HFF-Myc (cell line): ENCODE data around the gene HMGCS2.

Experiments
- DNase-seq: peaks from one replicate; pipeline ENCODE4 v3.0.0-alpha.2; 2011; ENCODE audit warnings: low read depth; ENCODE audit errors: extremely low read depth
- H3K4me3 ChIP-seq: replicated peaks from 2 replicates; pipeline ENCODE4 v1.5.1; 2011; ENCODE audit warnings: low read depth, mild to moderate bottlenecking, control low read depth, low read length
- CTCF ChIP-seq: IDR thresholded peaks from 2 replicates; pipeline ENCODE4 v1.5.1; 2012; ENCODE audit warnings: mild to moderate bottlenecking, low read depth, low read length, control low read depth; ENCODE audit errors: missing control alignments

The HMGCS2 gene

GRCh38 chr1:119764220-119764619 lies 4.5 kb downstream of the HMGCS2 start:
- no peak for DNase-seq
- no peak overlapping the region for H3K4me3 ChIP-seq
- TF ChIP-seq CTCF = no peak

DNA sequence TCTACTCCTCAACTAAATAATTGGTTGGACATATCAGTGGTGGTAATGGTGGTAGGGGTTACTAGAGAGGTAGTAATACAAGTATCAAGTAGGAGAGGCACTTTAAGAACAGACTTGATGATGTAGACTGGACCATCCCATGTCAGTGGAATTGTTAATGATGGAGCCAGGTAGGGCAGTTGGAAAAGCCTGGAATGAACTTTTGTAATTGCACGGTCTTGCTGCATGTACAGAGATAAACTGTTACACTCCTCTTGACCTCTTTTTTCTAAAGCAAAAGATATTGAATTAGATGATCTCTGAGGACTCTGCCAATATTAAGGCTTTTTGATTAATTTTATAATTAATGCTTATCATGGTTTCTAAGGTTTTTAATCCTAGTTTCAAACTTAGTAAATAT lies 5.8 kb downstream of the HMGCS2 start:
- no peak overlapping the region for H3K4me3 ChIP-seq
- no peak for TF ChIP-seq CTCF
- no peak for DNase-seq

DNA sequence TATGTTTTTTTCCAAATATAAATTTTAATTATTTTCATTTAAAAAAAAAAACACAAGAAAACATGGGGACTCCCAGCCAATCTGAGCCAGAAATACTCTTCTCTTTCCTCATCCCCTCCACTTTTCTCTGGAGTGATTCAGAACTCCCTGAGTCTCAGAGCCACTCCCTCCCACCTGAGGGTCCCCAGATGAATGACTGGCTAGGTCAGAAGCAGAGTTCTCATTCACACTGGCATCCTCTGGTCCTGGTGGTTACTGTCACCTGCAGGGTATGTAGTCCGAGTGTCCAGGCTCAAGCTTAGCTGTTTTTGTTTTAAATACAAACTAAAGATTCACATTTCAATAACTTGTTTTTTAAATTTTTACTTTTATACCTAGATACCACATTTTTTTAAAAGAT lies 6.3 kb downstream of the HMGCS2 start:
- DNase-seq = no peak
- no peak overlapping the region for H3K4me3 ChIP-seq
- TF ChIP-seq CTCF = no peak

GRCh38 chr1:119758584-119758983 lies 10.1 kb downstream of the HMGCS2 start:
- no peak for TF ChIP-seq CTCF
- no peak overlapping the region for H3K4me3 ChIP-seq
- no peak for DNase-seq

- DNase-seq = no peak
- no peak overlapping the region for H3K4me3 ChIP-seq
- no peak for TF ChIP-seq CTCF
These were observed 16.1 kb downstream of the HMGCS2 start for GRCh38 chr1:119752592-119752991.

- no peak for DNase-seq
- H3K4me3 ChIP-seq = no peak overlapping the region
- no peak for TF ChIP-seq CTCF
These were observed 20.7 kb downstream of the HMGCS2 start for GRCh38 chr1:119748040-119748439.

- TF ChIP-seq CTCF = no peak
- no peak for DNase-seq
- no peak overlapping the region for H3K4me3 ChIP-seq
These were observed 21.3 kb downstream of the HMGCS2 start for GRCh38 chr1:119747451-119747850.
